NCI-H1092 treated with DMSO at 0.1 percent for 48 hours (cell line): Measurements from ENCODE around the gene MRPL36.

Source experiments
- DNase-seq: peaks from one replicate; lab custom pipeline; 2025; lab: John Stamatoyannopoulos, UW

MRPL36 gene

DNA sequence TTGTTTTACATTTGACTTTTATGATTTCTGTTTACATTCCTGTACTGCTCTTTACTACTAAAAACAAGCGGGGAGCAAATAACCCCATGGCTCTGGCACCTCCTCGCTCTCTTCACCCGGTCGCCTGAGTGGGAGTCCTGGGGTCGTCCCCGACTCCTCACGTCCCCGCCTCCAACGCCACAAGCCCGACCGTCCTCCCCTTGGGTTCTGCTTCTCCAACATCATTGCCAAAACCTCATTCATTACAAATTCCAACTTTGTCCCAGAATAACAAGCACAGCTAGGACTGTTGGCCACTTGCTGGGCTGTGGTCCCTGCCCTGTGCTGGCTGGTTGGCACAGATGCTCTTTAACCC is 35.1 kb downstream of the MRPL36 start:
- no peak for DNase-seq

DNA sequence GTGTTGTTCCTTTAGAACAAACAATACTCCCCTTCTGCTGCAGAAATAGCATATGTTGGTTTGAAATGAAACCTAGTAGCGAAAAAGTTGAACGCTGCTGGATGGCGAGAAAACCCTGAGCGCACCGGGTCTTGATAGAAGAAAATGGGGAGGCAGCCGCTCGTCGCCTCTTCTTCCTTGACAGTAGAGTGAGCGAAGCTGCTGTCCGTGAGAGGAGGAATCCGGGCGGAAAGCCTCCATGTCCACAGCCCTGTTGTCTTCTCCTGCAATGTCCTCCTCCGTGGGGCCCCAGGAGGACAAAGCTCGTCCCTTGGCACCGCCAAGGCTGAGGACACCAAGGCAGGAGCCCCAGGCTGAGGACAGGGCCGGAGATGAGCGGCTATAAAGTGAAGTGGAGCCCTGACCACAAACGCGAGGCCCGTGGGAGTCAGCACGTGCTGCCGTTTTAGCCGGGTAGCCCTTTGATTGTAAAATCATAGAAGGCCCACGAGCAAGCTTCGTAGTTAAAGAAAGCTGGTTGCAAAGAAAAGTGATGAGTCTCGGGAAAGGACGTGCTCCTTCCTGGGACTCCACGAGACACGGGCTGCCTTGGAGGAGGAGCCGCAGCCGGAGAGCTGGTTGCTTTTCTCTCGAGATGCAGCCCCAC is 35.6 kb downstream of the MRPL36 start:
- DNase-seq = no peak

DNA sequence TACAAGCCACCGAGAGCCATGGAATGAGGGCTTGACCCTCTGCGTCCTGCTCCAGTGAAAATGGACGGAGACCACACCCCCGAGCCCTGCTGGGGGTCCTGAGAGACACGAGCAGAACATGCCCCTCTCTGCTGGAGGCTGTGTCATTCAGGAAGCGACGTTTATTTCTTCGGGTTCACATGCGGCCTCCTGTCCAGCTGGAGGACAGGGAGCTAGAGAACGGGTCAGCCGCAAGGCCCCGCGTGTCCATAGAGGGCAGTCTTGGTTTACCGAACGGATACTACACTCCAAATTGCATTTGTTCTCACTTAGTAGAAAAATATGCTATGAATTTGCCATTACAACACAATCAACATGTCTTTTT is 36.1 kb downstream of the MRPL36 start:
- DNase-seq = no peak

DNA sequence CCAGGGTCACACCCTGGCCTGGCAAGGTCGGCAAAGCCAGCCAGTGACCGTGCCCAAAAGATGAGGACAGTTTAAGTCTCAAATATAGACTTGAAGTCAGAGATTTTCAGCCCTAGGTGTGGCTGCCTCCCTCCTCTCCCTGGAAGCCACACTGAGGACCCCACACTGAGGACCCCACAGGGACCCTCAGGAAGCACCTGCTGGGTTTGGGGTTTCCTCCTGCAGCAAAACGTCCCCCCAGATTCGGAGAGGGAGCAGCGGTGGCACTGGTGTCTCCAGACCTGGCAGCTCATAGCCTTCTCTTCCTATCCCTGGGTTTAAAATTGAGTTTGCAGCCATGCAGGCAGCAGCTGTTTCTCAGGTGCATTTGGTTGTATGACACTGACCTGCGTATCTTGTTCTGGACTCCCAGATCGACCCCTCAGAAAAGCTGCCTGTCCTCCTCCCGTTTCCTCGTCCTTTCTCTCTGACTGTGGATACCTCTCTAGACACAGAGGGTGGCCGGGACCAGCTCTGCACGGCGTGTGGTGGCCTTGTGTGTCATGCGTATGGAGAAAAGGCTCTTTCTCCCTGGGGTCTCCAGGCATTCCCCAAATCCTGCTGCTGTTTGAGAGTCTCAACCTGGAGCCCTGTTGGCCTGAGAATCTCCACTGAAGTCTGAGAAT is 36.6 kb downstream of the MRPL36 start:
- no peak for DNase-seq

DNA sequence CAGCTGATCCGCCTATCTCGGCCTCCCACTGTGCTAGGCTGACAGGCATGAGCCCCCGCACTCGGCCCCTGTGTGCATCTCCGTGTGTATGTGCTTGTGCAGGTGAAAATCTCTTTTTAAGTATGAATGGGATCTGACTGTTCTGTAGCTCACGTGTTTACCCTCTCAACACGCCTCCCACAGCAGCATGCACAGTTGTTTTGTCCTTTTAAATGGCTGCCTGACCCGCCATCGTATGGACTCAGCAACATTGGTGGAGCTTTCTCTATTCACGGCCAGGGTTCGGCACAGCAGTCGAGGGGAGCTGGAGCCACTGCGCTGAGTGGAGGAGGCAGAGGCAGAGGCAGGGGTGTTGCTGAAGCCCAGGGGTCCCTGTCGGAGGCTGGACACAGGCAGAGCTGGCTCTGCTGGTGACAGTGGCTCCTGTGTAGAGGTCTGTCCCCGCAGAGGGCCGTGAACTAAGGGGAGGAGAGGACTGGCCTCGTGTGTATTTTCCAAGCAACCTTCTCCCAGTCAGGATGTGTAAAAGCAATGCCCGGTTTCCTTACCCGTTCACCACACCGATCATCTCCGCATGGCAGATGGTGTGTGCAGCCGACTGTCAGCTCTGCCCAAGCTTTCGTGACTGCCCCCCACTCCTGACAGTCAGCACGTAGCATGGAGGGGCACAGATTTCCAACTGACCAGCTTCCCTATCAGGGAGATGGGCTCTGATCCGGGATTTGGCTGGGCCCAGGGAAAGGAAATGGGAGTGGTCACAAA is 37.3 kb downstream of the MRPL36 start:
- DNase-seq = no peak

DNA sequence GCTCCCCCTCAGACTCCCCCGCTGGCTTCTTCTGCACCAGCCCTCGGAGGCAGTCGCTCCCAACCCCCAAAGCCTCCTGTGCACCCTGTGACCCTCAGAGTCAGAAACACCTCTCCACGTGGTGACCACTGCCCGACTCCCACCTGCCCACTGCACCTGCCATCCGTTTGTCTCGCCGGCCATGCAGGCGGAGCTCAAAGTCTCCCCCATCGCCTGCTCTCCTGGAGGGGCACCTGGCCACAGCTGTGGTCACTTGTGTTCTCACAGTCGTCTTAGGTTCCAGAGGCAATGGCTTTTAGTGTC is 38.2 kb downstream of the MRPL36 start:
- DNase-seq = no peak

DNA sequence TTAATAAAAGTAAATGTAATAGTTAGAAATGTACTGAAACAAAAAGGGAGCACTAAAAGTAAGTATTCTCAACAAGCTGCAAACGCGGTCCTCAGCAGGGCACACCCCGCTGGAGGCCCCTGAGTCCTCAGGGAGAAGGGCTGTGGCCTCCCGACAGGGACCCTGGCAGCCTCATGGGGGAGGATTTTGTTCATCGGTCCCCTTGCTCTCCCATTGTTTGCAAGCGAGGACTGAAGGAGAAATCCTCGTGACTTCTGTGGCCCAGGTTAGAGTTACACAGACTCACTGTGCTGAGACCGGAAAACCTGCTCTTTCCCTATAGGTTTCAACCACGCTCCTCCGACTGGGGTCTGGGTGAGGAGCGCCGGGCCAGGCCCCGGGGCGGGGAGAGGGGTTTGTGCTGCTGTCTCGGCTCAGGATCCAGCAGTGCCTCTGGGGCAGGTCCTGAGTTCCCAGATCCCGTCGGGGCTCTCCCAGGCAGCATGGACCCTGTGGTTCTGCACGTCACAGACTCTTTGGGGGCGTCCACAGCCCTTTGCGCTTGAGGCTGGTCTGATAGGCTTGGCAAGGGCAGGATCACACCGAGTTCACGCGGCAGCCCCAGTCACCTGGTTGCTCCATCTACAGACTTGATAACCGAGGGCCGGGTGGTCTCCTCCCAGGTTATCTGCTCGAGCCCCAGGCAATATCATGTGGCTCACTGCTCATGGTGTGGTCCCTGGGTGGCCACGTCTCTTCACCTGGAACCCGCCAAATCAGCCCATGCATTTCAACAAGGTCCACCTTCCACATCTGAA is 38.8 kb downstream of the MRPL36 start:
- no peak for DNase-seq

DNA sequence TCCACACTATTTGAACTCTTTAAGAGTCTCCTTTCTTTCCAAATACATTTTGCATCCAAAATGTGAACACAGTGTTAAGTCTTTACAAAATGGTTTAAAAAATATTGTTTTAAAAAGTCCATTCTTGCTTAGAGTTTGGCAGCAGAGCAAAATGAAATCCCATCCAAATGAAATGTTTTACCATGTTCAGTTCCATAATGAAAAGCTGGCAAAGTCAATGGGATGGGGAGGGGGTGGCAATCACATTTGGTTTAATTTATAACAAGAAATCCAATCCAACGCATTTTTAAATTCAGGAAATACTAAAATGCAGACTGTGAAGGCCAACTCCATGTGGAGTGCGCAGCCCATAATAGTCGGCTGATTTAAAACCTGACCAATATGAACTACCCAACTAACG is 39.4 kb downstream of the MRPL36 start:
- no peak for DNase-seq

DNA sequence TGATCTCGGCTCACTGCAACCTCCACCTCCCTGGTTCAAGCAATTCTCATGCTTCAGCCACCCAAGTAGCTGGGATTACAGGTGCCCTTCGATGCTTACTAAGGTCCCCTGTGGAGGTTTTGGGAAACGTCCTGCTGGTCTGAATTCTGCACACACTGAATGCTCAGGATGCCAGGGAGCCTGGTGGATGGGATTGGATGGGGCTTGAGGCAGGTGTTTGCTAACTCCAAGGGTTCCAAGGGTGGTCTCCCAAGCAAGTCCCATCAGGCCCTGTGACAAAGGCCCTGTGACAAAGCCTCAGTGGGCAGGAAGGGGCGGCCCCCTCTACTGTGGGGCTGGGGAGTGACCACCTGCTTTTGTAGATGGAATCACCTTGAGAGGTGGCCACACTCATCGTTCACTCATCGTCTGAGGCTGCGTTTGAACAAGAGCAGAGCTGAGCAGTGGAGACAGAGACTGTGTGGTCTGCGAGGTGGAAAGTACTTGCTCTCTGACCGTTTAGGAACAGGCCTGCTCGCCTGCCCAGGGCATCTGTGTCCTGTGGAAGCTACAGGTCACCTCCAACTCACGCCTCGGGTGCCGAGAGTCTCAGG is 40.2 kb downstream of the MRPL36 start:
- no peak for DNase-seq

DNA sequence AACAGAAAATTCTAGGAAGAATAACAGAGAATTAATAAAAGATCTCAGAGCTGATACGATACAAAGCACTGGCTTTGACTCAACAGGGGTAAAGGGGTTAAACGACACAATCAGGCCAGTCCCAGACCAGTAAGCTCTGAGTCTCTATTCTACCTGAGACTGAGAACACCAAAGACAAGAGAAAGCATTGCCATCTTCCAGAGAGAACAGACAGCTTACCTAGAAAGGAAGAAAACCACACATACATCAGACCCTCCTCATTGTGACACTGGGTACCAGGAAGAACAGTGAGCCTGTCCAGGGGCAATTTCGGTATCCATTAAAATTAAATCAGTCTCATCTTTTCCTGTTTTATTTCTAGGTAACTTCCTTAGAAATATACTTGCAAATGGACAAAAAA is 41.1 kb downstream of the MRPL36 start:
- no peak for DNase-seq

DNA sequence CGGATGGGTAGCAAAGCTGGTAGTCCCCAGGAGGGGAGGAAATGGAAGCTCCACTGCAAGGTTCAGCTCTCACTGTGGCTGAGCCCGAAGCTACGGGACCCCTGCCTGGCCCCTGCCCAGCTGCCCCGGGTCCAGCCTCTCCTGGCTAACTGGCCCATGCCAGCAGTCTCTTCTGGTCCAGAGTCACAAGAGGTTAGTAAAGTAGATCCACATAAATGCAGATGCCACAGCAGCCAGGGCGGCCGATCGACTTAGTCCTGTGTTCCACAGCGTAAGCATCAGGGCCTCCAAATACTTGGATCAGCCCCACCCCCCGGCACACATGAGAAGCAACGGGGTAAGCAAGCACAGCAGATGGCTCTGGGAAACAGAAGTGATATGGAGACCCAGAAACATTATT is 42.1 kb downstream of the MRPL36 start:
- no peak for DNase-seq

DNA sequence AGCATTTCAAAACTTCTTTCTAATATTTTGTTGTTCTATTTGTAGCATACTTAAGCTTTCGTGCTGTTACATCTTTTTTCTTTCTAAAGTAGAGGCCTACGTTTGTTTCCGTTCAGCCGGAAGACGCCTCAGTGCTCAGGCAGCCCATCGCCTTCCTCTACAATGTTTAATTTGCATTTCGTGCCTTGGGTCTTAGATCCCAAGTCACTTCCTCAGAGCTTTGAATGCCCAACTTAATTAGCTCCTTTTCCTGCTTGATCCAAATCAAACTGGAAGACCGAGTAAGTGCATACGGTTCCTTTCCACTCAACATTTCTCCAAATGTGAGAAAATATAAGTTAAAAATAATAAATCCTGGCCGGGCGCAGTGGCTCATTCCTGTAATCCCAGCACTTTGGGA is 43.2 kb downstream of the MRPL36 start:
- no peak for DNase-seq

DNA sequence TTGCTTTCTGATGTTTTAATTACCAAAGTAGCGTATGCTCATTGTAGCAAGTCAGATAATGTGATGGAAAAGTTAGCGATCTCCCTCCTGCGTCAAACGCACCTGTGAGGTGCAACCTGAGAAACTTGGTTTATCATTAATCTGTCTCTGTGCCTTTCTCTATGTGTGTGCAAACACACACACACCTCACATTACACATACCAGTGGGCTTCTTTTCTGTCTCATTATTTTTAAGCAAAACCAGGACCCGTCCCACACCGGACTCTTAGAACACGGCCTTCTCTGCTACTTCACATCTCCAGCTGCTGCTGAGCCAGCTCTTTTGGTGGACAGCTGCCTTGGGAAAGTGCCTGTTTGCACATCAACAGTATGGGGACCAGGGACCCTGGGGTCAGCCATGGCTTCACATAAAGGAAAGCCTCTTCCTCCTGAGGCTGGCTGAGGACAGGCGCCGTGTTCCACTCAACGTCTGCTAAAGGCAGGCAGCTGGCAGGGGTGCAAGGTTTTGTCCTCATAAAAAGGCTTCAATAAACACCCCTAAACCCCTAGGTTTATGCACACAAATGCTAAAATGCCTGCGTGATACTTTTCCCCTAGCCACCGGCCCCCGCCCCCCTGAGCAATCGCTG is 44.2 kb downstream of the MRPL36 start:
- no peak for DNase-seq

DNA sequence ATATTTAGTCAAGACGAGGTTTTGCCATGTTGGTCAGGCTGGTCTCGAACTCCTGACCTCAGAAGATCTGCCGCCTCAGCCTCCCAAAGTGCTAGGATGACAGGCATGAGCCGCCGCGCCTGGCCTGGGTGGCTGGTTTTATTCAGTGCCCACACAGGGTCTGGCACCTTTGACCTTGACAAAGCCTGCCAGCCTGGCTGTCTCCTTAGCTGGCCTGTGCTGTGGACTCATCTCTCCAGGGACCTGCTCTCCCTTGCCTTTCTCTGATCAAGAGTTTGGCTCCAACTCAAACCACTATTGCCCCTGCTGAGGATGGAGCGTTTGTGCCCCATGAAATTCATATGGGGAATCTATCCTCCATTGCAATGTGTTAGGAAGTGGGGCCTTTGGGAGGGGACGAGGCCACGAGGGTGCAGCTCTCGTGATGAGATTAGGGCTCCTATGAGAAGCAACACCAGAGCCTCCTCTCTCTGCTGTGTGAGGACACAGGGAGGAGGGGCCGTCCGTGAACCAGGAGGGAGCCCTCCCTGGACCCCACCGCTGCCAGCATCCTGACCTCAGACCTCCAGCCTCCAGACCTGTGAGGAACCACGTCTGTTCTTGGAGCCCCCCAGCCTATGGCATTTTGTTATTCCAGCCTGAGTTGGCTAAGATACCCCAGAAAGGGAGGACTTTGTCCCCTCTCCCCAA is 45.0 kb downstream of the MRPL36 start:
- DNase-seq = no peak

DNA sequence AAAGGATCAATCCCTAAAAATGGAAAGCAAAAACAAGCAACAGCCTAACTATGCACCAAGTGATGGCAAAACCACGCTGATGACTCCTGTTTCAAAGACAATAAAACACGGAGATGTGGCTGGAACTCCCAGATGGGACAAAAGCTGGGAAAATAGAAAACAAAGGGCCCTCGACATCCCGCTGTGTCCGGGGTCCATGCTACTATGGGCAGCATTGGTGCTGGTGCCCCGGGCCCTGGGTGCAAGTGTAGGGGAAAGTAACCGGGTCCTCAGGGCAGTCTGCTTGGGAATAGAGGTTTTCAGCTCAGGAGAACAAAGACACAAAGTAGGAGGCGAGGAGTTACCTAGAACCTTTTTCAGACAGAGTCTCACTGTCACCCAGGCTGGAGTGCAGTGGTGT is 46.1 kb downstream of the MRPL36 start:
- DNase-seq = no peak

DNA sequence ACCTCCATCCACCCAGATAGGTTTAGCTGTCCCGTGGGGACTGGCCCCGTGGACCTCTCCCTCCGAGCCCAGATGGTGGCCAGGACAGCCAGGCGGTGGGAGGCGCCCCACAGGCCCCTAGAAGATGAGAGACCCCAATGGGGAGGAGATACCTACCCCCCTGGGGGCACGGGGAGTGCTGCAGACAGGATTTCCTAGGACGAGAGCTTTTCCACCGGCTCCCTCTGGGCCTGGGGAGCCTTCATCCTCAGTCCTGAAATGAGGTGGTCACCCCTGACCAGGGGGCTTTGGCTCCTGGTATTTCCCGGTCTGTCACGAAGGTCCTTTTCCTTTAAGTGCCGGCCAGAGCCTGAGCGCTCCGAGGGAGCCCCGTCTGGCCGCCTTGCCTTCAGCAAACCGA is 46.8 kb downstream of the MRPL36 start:
- no peak for DNase-seq

DNA sequence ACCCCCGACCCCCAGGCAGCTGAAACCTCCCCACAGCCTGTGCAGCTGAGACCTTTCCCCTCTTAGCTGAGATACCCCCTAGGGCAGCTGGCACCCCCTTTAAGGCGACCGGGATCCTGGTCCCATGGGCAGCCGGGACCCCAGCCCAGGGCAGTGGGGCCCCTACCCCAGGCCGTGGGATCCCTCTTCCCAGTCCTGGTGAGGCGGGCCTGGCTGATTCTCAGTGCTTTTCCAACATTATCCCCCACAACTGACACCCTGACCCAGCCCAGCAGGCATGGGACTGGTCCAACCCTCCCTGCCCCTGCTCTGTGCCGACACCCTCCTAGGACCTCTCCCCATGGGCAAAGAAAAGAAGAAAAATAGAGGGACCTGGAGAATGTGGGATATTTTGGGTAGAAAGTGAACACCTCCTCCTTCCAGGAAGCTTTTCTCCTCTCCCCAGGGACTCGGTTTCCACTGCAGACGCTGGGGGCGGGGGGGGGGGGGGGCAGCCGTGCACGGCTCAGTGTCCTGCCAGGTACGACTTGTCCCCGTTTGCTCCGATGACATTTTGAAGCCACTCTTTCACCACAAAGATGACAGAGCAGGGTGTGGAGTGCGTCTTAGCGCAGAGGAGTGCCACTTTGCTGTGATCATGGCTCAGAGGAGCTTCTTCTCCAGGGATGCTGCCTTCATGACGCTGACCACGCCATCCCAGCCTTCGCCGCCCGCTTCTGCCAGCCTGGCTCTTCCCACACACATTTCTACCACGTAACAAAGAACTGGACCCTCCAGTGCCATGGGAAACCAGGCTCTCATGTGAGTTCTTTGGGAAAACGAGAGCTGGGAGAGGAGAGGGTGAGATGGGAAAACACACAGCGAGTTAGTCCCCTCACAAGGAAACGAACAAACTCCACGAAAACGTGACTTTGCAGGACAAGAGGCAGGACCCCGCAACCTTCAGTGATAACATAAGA is 47.5 kb downstream of the MRPL36 start:
- no peak for DNase-seq

DNA sequence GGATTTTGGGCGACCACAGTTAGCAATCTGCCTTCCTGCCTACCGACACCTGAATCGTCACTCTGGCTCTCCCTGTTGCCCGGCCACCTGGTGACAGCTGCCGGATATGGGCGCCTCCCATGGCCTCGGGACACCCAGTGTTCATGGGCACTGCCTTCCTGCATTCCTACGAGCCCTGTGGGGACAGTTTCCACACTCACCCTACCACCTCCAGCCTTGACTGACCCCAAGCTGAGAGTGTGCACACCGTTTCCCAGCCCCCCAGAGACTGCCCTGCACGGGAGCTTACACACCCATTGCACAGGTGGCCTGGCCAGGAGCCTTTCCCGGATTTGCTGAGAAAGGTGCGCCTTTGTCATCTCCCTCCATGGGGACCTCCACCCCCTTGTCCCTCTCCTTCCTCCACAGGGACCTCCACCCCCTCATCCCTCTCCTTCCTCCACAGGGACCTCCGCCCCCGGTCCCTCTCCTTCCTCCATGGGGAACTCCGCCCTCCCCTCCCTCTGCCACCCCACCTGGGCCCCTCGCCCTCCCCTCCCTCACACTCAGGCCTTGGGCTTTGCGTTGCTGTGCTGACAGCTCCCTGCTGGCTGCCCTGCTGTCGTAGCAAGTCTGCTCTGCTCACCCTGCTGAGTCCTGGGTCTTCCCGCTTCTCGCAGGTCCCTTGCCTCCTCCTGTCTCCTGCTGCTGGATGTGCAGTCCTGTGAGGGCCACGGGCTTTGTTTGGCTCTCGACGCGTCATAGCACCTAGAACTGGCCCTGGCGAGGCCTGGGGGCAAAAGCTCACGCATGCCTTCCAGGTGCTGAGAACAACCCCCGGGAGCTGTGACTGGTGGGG is 48.4 kb downstream of the MRPL36 start:
- DNase-seq = no peak

DNA sequence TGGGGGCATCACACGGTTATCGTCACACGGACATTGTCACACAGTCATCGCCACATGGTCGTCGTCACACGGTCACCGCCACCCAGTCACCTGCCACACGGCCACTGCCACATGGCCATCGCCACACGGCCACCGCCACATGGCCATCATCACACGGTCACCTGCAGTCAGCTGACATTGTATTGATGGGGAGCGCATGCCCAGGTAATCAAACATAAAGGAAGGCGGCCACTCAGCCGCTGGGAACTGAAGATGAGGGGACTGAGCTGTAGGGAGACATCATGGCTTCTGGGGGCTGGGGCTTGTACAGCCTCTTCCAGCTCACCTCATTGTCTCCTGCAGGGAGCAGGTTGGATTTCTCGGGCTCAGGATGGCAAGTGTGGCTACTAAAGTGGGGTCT is 49.2 kb downstream of the MRPL36 start:
- DNase-seq = no peak
